Keratinocyte (primary cell): ENCODE measurements around the gene FARP2. TPM values are rescaled to one million over a fixed set of nuclear protein-coding genes. Genes with fewer than 3 reads are reported as not detected.

ENCODE experiments used
- DNase-seq: peaks from one replicate; pipeline ENCODE4 v3.0.0-alpha.2; 2011; ENCODE audit warnings: low read depth, missing footprints, low spot score
- FAIRE-seq: peaks from 2 replicates; lab custom pipeline; 2011; peaks lifted over from hg19 to GRCh38; lab: Jason Lieb, UNC
- H2AFZ ChIP-seq: 2 replicates; pipeline ENCODE4 v1.6.0; 2012; ENCODE audit warnings: low read length, control low read depth, inconsistent platforms; ENCODE audit not compliant: control insufficient read depth
- H3K27ac ChIP-seq: 2 replicates; pipeline ENCODE4 v1.5.1; 2011; ENCODE audit warnings: low read length; ENCODE audit not compliant: control insufficient read depth, insufficient read depth
- H3K27me3 ChIP-seq: 3 replicates; pipeline ENCODE4 v1.6.0; 2011; ENCODE audit warnings: low read length; ENCODE audit not compliant: control insufficient read depth, insufficient read depth; ENCODE audit errors: extremely low read depth
- H3K36me3 ChIP-seq, 2 experiments: 2 replicates in 1 of 2; 3 replicates in 1 of 2; pipeline ENCODE4 v1.5.1; 2011; ENCODE audit warnings: low read length in 2 of 2, mild to moderate bottlenecking in 1 of 2; ENCODE audit not compliant: control insufficient read depth in 2 of 2, insufficient read depth in 2 of 2; ENCODE audit errors: extremely low read depth in 1 of 2
- H3K4me1 ChIP-seq: 3 replicates; pipeline ENCODE4 v1.5.1; 2011; ENCODE audit warnings: low read length; ENCODE audit not compliant: control insufficient read depth, insufficient read depth; ENCODE audit errors: extremely low read depth
- H3K4me2 ChIP-seq: 3 replicates; pipeline ENCODE4 v1.6.0; 2011; ENCODE audit warnings: low read depth, low read length; ENCODE audit not compliant: control insufficient read depth, insufficient read depth; ENCODE audit errors: extremely low read depth
- H3K4me3 ChIP-seq, 3 experiments: fragments of 200-600 bp in 1 of 3; sonication (generic) in 1 of 3; 2 replicates in 2 of 3; 3 replicates in 1 of 3; pipeline ENCODE4 v1.5.1; 2011 to 2016; ENCODE audit warnings: low read length in 3 of 3, mild to moderate bottlenecking in 3 of 3, control low read depth in 2 of 3, inconsistent platforms in 1 of 3, low read depth in 1 of 3, mixed read lengths in 1 of 3, mixed run types in 1 of 3, moderate library complexity in 1 of 3; ENCODE audit not compliant: control insufficient read depth in 2 of 3, insufficient read depth in 2 of 3; ENCODE audit errors: extremely low read depth in 1 of 3
- H3K79me2 ChIP-seq: 2 replicates; pipeline ENCODE4 v1.6.0; 2012; ENCODE audit warnings: low read length; ENCODE audit not compliant: control insufficient read depth, insufficient read depth
- H3K9ac ChIP-seq: 3 replicates; pipeline ENCODE4 v1.6.0; 2011; ENCODE audit warnings: low read length; ENCODE audit not compliant: control insufficient read depth, insufficient read depth; ENCODE audit errors: extremely low read depth
- H3K9me1 ChIP-seq: 3 replicates; pipeline ENCODE4 v1.6.0; 2011; ENCODE audit warnings: low read length; ENCODE audit not compliant: control insufficient read depth, insufficient read depth; ENCODE audit errors: extremely low read depth
- H3K9me3 ChIP-seq: 2 replicates; pipeline ENCODE4 v1.5.1; 2012; ENCODE audit warnings: low read depth, low read length; ENCODE audit not compliant: control insufficient read depth
- H4K20me1 ChIP-seq: 3 replicates; pipeline ENCODE4 v1.6.0; 2011; ENCODE audit warnings: low read length; ENCODE audit not compliant: control insufficient read depth, insufficient read depth; ENCODE audit errors: extremely low read depth
- EZH2 ChIP-seq: IDR thresholded peaks from one replicate; pipeline ENCODE4 v1.6.1; 2012; ENCODE audit warnings: inconsistent platforms, mild to moderate bottlenecking, low read length, moderate library complexity
- dilution Hi-C: fragments of 300-500 bp; cut with MboI; formaldehyde crosslinking; loops from one replicate; pipeline ENCODE4 v1.7.0; 2020; ENCODE audit warnings: low sequenced_read_pairs; ENCODE audit not compliant: extremely low pct_ligation_motif_present
- polyA plus RNA-seq, 5 experiments: library from polyadenylated mRNA; depleted of rRNA in 3 of 5; stranded (reverse) in 3 of 5; stranded (forward) in 1 of 5; unstranded in 1 of 5; fragments of >200 nt; gene quantifications; 1 replicate in 1 of 5; 2 replicates in 3 of 5; 3 replicates in 1 of 5; pipeline versions ENCODE4 v1.2.1 to v1.2.3, GENCODE V29; 2011 to 2012; ENCODE audit warnings: missing spikeins in 2 of 5, low read depth in 1 of 5, low replicate concordance in 1 of 5
- TF ChIP-seq, protein P1 (sequence below), 3 experiments: IDR thresholded peaks in 1 of 3; conservative IDR thresholded peaks in 1 of 3; optimal IDR thresholded peaks in 1 of 3; 2 replicates in 2 of 3; 3 replicates in 1 of 3; pipeline versions ENCODE3 to v1.5.1; 2011; ENCODE audit warnings: low read length in 3 of 3, mild to moderate bottlenecking in 3 of 3, moderate library complexity in 2 of 3, control low read depth in 1 of 3, inconsistent platforms in 1 of 3; ENCODE audit not compliant: insufficient read depth in 2 of 3; ENCODE audit errors: extremely low read depth in 1 of 3

Gene FARP2
- polyA plus RNA-seq, 1 donor (not counting 4 experiments of a cell fraction or from before 2014, with no cell fraction given), result 39.3 TPM

DNA sequence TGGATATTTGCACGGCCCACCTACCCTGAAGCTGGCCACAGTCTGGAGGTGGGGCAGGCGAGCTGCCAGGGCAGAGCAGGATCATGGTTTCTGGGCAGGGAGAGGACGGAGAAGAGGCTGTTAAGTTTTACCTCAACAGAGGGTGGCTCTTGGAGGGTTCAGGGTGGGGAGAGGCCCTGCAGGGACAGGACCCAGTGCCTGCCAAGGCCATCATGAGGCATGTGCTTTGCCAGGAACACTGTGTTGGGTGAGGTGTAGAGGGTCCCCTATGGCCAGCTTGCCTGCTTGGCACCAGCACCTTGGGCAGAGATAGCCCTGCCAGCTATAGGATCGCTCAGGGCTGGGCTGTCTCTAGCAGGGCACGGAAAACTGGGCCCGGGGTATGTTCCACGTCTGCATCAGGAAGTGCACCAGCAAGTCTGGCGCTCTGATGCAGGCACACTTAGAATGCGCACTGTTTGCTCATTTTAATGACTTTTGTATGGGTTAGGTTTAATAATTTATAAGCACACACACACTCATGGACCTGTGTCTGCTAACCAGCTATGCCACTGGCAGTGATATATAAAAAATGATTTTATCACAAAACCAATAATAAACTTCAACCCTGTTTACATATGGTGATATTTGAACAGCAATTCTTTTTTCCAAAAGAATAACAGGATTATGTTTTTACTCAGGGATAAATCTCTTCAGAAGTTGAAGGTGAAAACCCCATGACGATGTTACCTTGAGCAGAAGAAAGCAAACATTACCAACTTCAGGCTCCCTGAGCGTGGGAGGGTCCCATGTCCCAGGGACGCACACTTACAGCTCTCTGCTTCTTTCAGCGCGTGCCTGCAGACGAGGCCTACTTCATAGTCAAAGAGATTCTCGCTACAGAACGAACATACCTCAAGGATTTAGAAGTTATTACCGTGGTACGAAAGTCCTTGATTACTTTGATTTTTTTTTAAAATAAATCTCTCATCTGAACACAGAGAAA lies 105.9 kb downstream of the FARP2 start:
- dilution Hi-C loops, result no loop called here
- no peak overlapping the region for H3K4me2 ChIP-seq
- H3K27me3 ChIP-seq, result no peaks in the 10 kb centered on the region
- DNase-seq, result no peak
- H3K36me3 ChIP-seq, result no peaks in the 10 kb centered on the region
- FAIRE-seq, result no peak
- no peak overlapping the region for H3K4me3 ChIP-seq
- no peaks in the 10 kb centered on the region for H3K4me1 ChIP-seq
- TF ChIP-seq, protein P1, sequence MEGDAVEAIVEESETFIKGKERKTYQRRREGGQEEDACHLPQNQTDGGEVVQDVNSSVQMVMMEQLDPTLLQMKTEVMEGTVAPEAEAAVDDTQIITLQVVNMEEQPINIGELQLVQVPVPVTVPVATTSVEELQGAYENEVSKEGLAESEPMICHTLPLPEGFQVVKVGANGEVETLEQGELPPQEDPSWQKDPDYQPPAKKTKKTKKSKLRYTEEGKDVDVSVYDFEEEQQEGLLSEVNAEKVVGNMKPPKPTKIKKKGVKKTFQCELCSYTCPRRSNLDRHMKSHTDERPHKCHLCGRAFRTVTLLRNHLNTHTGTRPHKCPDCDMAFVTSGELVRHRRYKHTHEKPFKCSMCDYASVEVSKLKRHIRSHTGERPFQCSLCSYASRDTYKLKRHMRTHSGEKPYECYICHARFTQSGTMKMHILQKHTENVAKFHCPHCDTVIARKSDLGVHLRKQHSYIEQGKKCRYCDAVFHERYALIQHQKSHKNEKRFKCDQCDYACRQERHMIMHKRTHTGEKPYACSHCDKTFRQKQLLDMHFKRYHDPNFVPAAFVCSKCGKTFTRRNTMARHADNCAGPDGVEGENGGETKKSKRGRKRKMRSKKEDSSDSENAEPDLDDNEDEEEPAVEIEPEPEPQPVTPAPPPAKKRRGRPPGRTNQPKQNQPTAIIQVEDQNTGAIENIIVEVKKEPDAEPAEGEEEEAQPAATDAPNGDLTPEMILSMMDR (optimal IDR thresholded peaks at IDR 0.05 in 1 of 3, IDR thresholded peaks at IDR 0.05 in 1 of 3, conservative IDR thresholded peaks at IDR 0.05 in 1 of 3; ENCODE audit: extremely low read depth in 1 of 3, insufficient read depth in 2 of 3, low read length in 3 of 3), result no peak
- TF ChIP-seq EZH2, result no peak
- H3K27ac ChIP-seq, result no peak overlapping the region
- H2AFZ ChIP-seq, result no peak overlapping the region
- no peaks in the 10 kb centered on the region for H4K20me1 ChIP-seq
- H3K9me3 ChIP-seq, result no peaks in the 10 kb centered on the region
- H3K79me2 ChIP-seq, result no peaks in the 10 kb centered on the region
- H3K9me1 ChIP-seq, result no peaks in the 10 kb centered on the region
- no peak overlapping the region for H3K9ac ChIP-seq

DNA sequence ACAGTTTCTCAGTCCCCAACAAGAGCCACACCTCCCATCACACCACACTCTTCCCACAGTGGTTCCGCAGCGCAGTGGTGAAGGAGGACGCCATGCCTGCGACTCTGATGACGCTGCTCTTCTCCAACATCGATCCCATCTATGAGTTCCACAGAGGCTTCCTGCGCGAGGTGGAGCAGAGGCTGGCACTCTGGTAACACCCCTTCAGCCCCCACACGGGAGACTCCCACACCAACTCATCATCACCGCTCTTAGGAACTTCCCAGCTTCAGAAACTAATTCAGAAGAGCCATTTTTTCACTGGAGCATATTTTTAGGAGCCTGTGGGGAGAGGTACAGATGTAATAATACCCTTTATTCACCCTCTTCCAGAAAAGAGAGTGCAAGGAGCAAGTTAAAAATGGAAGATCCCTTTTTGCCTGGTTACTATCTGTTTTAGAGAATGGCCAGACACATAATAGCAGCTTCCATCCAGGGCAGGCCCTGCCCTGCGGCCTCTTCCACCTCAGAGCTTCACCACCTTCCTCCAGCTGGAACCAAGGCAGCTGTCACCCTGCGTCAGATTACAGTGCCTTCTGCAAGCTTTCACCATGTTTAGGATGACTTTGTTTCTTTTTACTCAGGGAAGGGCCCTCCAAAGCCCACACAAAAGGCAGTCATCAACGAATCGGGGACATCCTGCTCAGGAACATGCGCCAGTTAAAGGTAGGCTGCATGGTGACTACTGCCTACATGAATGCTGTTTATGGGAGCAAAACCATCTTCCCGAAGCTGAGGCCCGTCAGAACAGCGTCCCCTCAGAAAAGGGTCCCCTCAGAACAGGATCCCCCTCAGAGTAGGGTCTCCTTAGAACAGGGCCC lies 107.4 kb downstream of the FARP2 start:
- Histone ChIP-seq H3K4me2 (no peak overlapping the region), H3K4me1 (no peaks in the 10 kb centered on the region), H4K20me1 (no peaks in the 10 kb centered on the region), H3K27me3 (no peaks in the 10 kb centered on the region), H3K36me3 (no peaks in the 10 kb centered on the region), H3K79me2 (no peaks in the 10 kb centered on the region), H3K27ac (no peak overlapping the region), H2AFZ (no peak overlapping the region), H3K4me3 (no peak overlapping the region), H3K9me1 (no peaks in the 10 kb centered on the region), H3K9me3 (no peaks in the 10 kb centered on the region), H3K9ac (no peak overlapping the region)
- FAIRE-seq (no peak), DNase-seq (no peak)
- no peak for TF ChIP-seq EZH2
- dilution Hi-C loops, result no loop called here
